GM19463 (cell line): ENCODE measurements around the gene SYT17.

Experiments
- ATAC-seq: cut with Tn5 transposase; IDR thresholded peaks from one replicate; pipeline ENCODE4 v1.9.1; 2021; ENCODE audit warnings: mild to moderate bottlenecking, moderate library complexity; ENCODE audit not compliant: unreplicated experiment

Gene SYT17, protein sequence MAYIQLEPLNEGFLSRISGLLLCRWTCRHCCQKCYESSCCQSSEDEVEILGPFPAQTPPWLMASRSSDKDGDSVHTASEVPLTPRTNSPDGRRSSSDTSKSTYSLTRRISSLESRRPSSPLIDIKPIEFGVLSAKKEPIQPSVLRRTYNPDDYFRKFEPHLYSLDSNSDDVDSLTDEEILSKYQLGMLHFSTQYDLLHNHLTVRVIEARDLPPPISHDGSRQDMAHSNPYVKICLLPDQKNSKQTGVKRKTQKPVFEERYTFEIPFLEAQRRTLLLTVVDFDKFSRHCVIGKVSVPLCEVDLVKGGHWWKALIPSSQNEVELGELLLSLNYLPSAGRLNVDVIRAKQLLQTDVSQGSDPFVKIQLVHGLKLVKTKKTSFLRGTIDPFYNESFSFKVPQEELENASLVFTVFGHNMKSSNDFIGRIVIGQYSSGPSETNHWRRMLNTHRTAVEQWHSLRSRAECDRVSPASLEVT

DNA sequence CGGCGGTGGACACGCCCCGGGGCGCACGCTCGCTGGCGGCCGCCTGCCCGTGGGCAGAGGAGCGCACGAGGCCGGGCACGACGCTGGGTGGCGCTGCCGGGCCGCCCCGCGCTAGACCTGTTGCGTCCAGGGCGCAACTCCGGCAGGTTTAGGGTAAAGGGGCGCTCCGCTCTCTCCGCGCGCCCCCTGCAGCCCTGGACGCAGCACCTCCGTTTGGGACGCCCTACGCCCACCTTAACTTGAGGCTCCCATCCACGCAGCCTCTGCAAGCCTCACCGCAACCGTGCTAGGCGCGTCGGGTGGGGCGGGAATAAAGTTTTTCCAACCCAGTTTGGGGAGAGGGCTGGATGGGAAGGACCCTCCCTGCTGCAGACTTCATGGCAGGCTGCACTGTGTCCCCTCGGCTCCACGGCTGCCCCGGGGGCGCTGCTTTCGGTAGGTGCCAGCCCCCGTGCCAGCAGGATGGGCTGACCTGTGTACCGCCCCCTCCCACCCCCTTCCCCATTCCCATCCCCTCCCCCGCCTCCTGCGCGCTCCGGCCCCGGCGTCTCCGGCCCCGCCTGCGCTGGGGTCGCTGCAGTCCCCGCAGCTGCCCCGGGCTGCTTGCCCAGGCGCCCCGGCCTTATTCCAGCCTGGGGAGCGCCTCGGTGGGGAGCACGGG lies at the start of gene SYT17:
SYT17 (plus strand) TSS at position 531 of the 661 bp plus-strand sequence. CDS start 407 bp downstream, outside the sequence.
- no peak for ATAC-seq

DNA sequence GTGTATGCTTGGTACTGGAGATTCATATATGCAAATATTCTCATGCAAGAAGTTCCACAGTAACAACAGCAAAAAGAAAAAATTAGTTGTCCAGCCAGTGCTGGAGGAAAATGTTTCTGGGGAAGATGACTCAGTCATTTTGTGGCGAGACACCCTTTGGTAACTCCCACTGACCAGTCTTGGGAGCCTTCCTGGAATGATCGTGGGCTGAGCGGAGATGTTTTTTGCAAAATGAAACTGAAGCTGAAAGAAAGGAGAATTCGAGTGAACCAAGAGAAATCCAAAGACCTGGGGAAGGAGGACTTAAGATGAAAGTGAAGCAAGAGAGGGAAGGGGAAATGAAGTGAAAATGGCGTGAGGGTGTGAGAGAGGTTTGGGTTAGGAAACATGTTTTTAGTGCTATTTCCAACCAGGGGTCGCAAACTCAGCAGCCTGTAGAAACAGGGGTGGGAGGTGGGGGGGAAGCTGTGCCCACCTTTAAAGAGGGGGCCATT lies 49.1 kb upstream of the SYT17 start:
- no peak for ATAC-seq

DNA sequence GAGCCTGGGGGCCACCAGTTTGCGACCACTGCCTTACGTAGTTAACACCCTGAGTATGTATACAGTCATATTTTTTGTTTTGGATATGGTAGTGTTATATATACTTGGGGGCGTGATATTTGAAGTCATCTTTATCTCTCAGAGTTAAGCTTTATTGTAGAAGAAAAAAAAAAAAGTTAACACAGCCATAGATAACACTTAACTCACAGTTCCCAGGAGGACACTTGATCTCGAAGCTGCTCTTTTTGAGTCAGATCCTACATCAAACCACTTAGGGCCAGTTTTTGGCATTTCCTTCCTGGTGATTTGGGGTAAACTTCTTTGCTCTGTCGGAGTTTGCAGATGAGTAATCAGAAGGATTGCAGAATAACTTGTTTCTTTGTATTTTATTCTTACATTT lies 48.5 kb upstream of the SYT17 start:
- no peak for ATAC-seq

DNA sequence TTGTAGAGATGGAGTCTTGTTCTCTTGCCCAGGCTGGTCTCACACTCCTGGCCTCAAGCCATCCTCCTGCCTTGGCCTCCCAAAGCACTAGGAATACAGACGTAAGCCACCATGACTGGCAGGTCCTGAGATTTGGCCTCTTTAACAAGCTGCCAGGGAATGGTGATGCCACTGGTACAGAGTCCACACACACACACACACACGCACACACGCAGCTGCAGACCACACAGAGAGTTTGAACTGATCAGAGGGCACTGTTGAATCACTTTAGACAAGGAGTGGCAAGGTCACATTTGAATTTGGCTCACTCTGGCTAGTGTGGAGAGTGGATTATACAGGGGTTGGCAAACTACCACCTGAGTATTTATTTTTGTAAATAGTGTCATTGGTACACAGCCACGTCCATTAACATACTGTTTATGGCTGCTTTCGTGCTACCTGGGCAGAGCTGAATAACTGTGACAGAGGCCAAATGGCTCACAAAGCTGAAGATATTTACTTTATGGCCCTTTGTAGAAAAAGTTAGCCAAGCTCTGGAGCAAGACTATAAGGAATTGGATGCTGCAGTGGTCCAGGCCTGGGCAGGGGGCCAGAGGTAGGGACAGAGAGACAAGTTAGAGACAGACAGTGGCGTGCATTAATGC lies 44.4 kb upstream of the SYT17 start:
- ATAC-seq = no peak

DNA sequence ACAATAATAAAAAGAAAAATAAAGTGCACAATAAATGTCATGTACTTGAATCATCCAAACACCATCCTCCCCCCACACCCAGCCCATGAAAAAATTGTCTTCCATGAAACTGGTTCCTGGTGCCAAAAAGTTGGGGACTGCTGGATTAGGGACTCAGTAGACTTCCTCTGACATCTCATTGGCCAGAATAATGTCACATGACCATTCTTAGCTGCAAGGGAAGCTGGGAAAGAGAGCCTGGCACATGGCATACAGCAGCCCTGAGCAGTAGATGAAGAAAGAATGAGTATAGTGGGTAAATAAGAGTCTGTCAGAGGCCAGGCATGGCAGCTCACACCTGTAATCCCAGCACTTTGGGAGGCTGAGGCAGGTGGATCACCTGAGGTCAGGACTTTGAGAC lies 41.7 kb upstream of the SYT17 start:
- no peak for ATAC-seq

DNA sequence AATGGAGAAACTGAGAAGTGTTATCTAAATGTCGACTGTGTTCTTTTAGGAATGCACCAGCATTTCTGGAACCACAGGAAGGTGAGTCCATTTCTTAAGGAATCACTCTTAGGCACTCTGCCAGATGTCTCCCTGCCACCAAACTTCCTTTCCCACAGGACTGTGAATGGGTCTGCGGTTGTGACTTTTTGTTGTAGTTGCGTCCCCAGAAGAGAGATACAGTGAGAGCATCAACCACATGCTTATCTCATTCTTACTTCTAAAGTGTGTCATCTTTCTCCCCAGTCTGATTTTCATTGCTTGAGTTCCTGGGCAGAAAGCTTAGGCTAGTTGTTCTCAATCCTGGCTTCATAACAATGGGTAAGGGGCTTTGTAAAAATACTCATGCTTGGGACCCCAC lies 40.8 kb upstream of the SYT17 start:
- ATAC-seq = peak; percentile 35

DNA sequence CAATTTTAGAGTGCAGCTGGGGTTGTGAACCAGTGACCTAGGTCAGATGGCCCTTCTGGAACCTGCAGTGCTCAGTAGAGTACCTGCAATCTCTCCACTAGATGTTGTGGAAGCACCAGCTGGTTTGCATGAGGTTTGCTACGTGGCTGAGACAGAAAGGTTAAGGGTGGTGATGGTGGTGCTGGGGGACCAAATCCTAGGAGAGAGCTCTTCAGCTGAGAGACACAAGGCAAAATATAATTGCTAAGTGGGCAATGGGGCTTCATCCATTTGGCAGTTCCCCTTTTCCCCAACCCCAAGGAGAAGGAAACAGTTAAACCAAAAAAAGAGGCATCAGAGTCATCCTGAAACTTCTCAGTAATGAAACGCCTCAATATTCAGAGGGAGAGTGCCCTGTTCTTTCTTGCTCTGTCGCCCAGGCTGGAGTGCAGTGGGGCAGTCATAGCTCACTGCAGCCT lies 40.3 kb upstream of the SYT17 start:
- peak; percentile 51 for ATAC-seq

DNA sequence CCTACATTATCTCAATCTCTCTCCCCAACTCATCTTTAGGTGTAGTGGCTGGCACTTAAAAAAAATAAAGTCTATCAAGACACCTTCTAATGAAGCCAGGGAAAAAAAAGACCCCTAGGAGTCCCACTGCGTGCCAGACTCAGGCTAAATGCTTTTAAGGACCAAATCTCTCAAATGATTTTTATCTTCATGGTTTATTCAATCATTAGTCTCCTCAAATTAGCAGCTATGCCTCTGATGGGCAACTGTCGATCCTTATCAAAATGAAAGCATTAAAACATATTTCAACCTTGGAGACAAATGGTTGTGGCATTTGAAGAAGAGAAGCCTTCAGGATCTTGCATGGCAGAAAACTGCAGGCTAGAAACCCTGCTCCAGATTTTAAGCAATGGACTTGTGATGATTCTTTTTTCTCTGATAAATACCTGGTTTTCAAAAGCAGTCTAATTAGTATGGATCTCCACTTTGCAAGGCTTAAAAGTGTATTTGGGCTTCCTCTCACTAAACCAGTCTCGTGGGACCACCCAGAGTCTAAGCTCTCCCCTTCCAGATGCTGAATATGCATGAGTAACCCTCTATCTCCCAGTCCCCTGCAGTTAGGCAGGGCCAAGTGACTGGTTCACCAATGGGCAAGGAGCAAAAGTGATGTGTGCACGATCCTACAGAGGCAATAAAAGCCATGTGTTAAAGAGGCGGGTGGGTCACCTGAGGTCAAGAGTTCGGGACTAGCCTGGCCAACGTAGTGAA lies 39.4 kb upstream of the SYT17 start:
- no peak for ATAC-seq

DNA sequence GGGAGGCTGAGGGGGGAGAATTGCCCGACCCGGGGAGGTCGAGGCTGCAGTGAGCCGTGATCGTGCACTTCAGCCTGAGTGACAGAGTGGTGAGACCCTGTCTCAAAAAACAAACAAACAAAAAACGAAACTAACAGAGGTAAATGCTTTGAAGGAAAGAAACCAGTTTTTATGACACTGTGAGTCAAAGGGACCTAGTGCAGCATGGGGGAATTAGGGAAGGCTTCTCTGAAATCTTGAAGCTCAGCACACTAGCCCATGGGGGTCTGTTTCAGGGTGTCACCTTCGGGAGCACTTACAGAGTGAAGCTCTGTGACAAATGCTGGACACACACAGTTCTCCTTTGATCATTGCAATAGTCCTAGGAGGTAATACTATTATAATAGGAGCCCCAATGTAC lies 37.7 kb upstream of the SYT17 start:
- ATAC-seq = no peak

DNA sequence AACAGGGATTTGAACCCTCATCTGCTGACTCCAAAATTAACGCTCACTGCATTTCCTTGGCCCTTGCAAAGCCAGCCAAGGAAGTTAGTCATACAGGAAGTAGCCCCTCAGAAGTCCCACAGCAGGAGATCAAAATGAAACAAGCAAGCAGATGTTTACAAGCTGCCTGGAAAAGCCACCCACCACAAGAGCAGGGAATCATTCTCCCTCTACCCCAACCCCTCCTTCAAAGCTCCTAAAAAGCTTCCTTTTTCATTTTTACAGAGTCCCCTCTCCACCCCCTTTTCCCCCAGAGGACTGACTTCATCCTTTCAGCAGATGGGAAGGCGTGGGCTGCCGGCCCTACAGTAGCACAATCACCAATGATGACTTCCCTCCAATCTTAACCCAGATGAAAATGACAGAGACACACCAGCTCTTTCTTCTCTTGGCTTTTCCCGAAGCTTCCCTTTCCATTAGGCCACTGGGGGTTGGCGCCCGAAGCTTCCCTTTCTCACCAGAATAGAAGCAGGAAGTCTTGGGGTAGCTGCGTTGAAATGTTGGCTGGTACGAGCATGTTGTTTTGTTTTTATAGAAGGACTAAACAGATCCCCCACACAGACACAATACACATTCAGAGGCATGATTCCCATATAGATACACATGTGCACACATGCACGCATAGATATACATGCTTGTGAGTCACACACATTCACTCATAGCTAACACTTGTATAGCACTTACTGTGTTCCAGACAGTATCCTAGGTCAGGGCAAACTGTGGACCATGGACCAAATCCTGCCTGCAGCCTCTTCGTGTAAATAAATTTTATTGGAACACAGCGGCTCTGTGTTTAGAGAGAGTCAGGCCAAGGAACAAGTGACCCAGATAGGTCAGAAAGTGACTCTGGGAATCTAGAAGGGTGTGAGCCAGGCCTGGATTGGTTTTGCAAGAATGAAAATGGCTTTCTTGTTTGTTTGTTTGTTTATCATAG lies 36.9 kb upstream of the SYT17 start:
- no peak for ATAC-seq

DNA sequence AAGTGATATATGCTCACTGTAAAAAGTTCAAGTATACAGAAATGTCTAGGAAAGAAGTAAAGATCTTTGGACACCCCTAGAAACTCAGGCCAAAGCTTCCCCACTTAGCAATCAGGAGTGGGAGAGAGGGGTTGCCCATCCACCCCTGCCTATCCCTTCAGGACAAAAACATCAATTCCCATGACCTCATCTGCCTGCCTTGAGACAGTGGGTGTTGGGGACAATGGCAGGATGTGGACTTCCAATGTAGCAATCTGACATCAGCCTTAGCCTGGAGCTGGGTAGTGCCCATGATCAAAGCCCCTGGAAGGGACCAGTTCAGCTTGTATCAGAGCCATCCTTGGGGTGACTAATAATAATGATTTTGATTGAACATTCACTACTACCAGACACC lies 36.2 kb upstream of the SYT17 start:
- ATAC-seq = no peak

DNA sequence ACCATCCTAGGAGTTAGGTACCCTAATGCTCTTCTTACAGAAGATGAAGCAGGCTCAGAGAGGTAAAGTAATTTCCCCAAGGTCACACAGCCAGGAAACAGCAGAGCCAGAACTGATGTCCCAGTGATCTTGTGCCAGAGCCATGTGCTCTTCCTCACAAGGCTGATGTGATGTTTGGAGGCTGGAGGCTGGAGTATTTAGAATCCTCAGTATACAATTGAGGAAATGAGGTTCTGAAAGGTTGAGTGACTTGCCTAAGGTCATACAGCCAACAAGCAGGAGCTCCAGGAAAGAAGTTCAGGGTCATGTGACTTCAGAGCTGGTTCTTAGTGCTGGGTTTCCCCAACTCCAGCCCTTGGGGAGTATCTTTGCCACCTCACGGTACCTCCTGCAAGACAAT lies 35.8 kb upstream of the SYT17 start:
- no peak for ATAC-seq

DNA sequence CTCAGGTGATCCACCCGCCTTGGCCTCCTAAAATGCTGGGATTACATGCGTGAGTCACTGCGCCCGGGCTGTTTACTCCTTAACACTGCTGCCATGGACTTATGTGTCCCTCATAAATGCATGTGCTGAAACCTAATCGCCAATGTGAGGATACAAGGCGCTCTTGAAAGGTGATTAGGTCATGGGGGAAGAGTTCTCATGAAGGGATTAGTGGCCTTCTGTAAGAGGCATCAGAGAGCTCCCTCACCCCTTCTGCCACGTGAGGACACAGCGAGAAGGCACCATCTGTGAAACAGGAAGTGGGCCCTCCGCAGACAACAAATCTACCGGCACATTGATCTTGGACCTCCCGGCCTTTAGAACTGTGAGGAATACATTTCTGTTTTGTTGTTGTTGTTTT lies 35.1 kb upstream of the SYT17 start:
- no peak for ATAC-seq

DNA sequence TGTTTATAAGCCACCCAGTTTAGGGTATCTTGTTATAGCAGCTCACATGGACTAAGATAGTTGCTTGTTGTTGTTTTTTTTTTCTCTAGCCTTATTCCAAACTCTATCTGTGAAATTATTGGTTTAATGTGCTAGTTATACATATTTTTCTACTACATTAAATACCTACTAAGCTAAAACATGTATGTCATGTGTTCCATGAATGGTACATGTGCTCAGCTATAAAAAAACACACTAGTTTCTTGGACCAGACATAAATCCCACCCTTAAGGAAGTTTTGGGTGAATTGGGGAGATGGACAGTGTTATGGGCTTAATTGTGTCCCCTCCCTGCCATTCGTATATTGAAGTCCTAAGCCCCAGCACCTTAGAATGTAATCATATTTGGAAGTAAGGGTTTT lies 34.4 kb upstream of the SYT17 start:
- no peak for ATAC-seq

DNA sequence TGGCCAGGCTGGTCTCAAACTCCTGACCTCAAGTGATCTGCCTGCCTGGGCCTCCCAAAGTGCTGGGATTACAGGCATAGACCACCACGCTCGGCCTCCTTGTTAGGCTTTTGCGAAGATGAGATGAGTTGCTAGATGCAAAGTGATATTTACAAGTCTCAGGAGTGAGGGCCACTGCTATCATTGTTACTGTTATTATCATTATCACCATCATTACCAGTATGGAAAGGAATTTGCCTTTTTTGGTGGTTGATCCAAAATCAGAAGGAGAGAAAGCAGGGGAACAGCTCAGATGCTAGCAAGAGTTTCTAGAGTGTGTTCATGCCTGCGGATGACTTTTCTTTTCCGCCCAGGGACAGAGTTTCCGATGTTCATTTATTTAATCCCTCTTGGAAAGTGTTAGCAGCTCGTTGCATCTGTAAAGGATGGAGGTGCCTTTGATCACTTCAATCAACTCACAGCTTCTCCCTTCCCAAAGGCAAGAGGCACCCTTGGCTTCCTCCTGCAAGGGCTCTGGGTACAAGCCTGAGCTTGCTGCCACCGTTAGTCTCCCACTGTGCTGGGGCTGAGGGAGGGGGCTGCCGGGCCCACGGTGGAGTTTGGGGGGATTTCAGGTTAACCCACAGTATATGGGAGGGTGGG lies 32.7 kb upstream of the SYT17 start:
- ATAC-seq = no peak

DNA sequence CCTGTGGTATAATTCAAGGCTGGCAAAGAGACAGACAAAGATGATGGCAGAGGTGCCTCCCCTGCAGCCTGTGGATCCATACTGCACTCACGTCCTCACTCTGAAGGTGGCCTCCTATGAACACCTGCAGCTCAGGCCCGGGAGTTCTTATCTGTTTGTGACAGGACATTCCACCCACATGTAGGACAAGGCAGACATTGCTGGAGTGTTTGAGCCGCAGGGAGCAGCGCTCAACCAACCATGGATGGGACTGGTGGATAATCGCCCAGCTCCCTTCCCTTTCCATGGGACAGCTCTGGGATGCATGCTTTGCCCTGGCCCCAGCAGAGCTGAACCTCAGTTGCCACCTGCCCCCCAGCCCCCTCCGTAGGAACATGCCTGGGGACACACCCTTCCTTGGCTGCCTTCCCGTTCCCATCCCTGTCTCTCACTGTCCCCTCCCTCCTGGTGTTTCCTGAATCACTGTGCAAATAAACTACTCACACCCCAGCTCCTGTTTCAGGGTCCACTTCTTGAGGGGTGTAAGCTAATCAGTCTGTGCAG lies 32.1 kb upstream of the SYT17 start:
- ATAC-seq = no peak

DNA sequence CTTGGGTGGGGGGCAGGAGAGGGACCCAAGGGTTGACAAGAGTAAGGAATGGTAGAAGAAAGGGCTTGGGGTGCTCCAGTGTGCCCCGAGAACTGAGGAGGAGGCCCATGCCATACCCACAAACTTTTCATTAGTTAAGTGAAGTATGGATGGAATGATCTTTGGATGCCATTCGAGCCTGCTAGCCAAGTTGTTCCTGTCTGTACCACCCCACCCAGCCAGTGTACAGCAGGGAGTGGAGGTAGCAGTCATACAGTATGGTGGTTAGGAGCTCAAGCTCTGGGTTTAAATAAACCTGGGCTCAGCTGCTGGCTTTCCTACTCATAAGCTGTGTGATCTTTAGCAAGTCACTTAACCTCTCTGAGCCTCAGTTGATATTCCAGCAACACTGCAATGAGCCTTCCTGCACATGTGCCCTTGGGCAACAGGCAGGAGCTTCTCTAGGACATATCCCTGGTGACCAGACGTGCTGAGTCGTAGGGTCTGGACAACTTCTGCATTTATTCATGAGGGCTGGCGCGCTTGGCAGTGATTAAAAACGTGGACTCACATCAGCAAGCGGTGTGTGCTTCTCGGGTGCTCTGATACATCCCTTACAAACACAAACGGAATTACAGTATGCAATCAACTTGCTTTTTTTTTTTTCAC lies 31.4 kb upstream of the SYT17 start:
- ATAC-seq = no peak
